HG03342 (cell line): ENCODE data around the gene SNTB2.
"Not testable (repeated sequence)": the region's sequence is repeated elsewhere in the genome, so short reads cannot be mapped to it uniquely, and the experiment has no call there.

Source experiments
- ATAC-seq: cut with Tn5 transposase; IDR thresholded peaks from one replicate; pipeline ENCODE4 v1.9.1; 2021; ENCODE audit warnings: mild to moderate bottlenecking, moderate library complexity; ENCODE audit not compliant: unreplicated experiment

Gene SNTB2

DNA sequence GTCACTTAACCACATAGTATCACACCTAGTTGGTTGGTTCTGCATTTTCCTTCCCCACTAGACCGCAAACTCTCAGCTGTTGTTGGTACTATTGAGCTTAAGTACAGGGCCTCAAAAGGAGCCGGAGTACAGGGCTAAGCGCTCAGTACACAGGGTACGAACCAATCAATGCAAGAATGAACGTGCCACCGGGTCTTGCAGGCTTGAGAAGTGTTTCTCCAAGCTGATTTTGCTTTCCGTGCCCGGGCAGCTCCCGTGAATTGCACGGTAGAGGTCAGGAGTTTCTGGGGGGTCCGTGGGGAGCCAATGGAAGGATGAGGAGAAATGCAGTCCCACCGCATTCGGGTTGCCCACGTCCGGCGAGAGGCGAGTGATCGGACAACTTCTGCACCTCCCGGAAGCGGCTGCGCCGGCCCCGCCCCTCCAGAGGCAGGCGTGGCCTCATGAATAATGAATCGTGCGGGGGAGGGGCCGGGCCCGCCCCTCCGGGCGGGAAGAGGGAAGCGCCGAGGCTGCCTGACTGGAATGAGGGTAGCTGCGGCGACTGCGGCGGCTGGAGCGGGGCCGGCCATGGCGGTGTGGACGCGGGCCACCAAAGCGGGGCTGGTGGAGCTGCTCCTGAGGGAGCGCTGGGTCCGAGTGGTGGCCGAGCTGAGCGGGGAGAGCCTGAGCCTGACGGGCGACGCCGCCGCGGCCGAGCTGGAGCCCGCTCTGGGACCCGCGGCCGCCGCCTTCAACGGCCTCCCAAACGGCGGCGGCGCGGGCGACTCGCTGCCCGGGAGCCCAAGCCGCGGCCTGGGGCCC lies at the start of gene SNTB2:
Gene SNTB2, plus strand, starts transcription at position 523 of the 804 bp plus-strand sequence. Its CDS starts 3 bp downstream, at position 526.
- ATAC-seq, result peak; percentile 82

DNA sequence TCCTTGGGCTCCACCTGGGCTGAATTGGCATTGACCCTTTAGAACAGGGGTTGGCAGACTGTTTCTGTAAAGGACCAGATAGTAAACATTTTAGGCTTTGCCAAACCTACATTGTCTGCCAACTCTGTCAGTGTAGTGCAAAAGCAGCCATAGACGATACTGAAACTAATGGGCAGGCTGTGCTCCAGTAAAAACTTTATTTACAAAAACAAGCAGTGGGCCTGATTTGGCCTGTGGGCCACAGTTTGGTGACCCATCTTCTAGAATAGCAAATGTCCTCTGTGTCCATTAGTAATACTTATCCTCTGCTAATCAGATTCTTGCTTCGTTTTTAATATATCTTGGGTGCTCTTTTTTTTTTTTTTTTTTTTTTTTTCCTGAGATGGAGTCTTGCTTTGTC lies 48.4 kb upstream of the SNTB2 start:
- no peak for ATAC-seq

DNA sequence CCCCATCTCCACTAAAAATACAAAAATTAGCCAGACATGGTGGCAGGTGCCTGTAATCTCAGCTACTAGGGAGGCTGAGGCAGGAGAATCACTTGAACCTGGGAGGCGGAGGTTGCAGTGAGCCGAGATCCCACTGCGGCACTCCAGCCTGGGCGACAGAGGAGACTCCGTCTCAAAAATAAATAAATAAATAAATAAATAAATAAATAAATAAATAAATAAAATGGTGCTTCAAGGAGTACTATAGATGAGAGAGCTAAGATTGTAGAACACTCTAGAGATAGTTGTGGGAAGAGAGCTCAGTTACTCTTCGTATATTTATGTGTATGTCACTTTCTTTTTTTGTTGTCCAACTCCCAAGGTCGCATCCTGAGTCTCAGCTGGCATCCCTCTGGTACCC lies 47.5 kb upstream of the SNTB2 start:
- ATAC-seq, result not testable (repeated sequence)

DNA sequence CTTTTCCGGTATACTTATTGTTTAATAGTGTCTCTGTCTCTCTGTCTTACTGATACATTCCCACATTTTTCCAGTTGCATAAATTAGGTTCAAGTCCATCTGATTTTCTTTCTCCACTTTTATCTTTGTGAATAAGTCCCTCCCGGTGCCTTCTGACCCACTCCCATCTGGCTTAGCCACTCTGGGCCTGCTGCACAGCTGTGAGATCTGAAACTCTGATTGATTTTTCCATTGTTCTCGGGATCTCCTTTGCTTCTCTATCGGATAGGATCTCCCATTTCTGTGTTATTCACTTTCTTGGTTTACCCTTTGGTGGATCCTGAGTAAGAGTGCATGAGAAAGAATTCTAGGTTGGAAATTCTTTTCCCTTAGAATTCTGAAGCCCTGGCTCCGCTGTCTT lies 46.0 kb upstream of the SNTB2 start:
- ATAC-seq, result no peak

DNA sequence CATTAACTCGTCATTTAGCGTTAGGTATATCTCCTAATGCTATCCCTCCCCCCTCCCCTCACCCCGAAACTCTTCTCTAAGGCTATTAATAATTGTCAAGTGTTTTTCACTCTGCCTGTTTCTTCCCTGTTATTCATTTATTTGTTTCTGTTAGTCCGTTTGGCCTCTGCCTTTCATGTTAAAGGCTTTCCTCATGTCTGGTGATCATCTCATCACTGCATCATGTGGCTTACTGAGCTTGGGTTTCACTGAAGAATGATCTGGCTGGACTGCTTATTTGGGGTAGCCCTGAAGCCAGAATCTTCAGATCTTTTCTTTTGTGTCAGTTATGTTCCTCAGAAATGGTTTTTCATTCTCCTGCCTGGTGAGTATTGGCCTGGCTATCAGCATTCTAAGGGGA lies 45.0 kb upstream of the SNTB2 start:
- ATAC-seq, result no peak

- no peak for ATAC-seq
Observed at GRCh38 chr16:69143116-69143515, 43.8 kb upstream of the SNTB2 start.

DNA sequence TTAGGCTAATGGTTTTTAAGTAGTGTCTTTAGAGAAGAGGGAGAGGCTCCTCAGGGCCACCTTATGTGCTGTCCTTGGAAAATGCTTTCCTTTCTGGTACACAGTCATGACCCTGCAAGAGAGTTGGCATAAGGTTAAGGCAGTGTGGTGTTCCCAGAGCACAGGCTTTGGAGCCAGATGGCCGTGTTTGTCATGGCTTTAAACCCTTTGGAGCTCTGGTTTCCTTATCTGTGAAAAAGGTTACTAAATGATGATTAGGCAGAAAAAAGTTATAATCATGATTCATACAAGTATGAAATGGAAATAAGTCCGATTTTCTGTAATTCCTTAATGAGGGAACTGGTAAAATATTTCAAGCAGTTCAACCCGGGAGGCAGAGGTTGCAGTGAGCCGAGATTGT lies 41.3 kb upstream of the SNTB2 start:
- no peak for ATAC-seq

DNA sequence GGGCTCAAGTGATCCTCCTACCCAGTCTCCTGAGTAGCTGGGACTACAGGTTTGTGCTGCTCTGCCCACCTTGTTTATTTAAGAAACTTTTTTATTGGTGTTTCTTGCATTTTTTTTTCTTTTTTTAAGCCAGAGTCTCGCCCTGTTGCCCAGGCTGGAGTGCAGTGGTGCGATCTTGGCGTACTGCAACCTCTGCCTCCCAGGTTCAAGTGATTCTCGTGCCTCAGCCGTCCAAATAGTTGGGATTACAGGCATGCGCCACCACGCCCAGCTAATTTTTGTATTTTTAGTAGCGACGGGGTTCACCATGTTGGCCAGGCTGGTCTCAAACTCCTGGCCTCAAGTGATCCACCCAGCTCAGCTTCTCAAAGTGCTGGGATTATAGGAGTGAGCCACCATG lies 37.3 kb upstream of the SNTB2 start:
- not testable (repeated sequence) for ATAC-seq

DNA sequence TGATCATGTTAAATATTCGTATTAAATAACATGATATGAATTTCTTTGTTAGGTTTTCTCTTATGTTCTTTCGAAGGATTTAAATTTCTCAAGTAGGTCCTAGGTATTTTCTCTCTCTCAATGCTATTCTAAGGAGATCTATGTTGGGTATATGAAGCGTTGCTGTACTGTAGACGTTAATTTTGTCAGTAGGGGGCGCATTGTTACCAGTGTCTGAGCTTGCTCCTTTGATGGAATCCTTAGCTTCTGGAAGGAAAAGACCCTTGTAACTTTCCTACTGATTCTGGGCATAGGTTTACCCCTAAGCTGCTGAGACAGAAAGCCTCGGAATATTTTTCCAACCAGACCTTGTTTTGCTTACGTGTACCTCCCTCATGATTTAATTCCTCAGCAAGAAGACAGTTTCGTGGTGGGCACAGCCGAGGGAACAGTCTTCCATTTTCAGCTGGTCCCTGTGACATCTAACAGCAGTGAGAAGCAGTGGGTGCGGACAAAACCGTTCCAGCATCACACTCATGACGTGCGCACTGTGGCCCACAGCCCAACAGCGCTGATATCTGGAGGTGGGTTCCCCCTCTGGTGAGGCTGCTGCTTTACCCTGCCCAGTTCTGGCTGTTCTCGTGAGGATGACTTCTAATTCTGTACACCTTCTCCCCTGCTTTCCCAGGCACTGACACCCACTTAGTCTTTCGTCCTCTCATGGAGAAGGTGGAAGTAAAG lies 36.7 kb upstream of the SNTB2 start:
- no peak for ATAC-seq

GRCh38 chr16:69157196-69157595 lies 29.8 kb upstream of the SNTB2 start:
- no peak for ATAC-seq

GRCh38 chr16:69160192-69160591 lies 26.8 kb upstream of the SNTB2 start:
- no peak for ATAC-seq

DNA sequence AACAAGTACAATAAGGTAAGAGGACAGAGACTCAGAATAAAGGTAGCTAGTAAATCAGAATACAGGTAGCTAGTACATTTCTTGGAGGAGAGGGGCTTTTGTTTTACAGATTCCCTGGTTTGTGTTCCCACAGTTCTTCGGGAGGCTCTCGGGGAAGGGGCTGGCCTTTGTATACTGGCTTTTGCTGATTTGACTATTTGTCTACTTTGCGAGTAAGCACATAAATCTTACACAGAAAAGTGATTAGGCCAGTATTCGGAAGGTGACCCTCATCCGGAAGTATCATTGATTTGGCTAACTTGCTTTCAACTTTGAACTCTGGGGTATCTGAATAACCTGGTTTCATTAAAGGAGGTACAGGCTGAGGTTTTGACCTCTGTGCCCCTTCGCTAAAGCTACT lies 21.4 kb upstream of the SNTB2 start:
- ATAC-seq, result no peak

GRCh38 chr16:69166221-69166833 lies 20.6 kb upstream of the SNTB2 start:
- no peak for ATAC-seq

GRCh38 chr16:69166946-69167930 lies 19.7 kb upstream of the SNTB2 start:
- no peak for ATAC-seq

DNA sequence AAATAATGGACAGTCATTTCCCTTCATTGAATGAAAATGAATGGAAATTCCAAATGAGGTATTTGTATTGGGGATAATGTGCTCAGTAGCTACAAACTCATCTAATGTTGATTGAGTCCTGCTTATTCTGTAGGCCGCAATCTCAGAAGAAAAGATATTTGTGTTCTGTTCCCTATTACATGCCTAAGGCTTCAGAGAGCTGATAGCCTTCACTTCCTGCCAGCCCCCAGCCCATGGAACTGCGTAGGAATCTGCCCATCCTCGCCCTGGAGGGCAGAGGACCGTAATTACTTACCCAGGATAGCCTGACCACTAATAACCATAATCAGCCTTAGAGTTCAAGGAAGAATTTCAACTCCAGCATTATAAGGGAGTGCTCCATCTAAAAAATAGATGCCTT lies 17.9 kb upstream of the SNTB2 start:
- no peak for ATAC-seq

- ATAC-seq, result no peak
Observed at GRCh38 chr16:69169607-69170352, 17.2 kb upstream of the SNTB2 start.

DNA sequence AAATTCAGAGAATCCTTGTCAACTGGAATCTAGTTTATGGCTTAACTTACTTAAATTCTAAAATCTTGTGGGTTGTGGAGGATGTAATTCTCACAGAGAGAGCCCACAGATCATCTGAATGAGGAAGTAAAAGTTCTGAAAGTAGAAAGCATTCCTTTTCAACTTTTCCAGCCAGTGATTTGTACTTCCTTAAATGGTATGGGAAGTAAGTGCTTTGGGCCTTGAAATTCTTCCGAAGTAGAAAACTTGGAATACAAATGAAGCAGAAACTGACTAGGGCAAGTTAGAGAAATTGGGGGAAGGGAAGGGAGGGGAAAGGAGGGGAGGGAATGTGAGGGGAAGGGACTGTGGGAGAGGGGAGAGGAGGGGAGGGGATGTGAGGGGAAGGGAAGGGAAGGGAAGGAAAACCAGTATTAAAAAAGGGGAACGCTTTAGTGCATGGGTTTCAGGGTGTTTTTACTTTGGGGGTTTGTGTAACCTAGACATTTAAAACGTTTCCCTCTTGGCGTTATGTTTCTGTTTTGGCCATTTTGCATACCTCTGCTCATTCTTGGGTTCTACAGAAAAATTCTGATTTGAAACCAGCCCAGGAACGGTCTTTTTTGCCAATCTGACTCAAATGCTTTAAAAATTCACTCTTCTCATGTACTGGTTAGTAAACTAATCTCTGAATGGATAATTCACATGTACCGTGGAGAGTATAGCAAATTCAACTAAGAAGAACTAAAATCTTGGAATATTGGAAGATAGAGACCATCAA lies 15.5 kb upstream of the SNTB2 start:
- ATAC-seq, result no peak

- ATAC-seq, result no peak
Observed at GRCh38 chr16:69176033-69176800, 10.7 kb upstream of the SNTB2 start.
